GM23338 (cell line): ENCODE measurements around the gene BAHCC1. TPM values are rescaled to one million over a fixed set of nuclear protein-coding genes. Genes with fewer than 3 reads are reported as not detected.

ENCODE experiments used
- ATAC-seq: fragments of 200-7000 bp; cut with Tn5 transposase; 3 replicates; pipeline ENCODE4 v1.9.1; 2020
- DNase-seq: peaks from one replicate; pipeline ENCODE4 v3.0.0-alpha.2; 2015; ENCODE audit warnings: low spot score
- H2AFZ ChIP-seq: fragments of 200-600 bp; sonication (generic); 2 replicates; pipeline ENCODE4 v1.8.0; 2016; ENCODE audit warnings: antibody characterized with exemption, mild to moderate bottlenecking, moderate library complexity
- H3F3A ChIP-seq: fragments of 200-600 bp; sonication (generic); replicated peaks from 2 replicates; pipeline ENCODE4 v1.8.0; 2017; ENCODE audit warnings: antibody characterized with exemption, mixed run types, low read depth
- H3K27ac ChIP-seq: fragments of 200-600 bp; sonication (generic); 2 replicates; pipeline ENCODE4 v1.6.1; 2016; ENCODE audit warnings: low read depth
- H3K27me3 ChIP-seq: fragments of 200-600 bp; sonication (generic); 2 replicates; pipeline ENCODE4 v1.8.0; 2016; ENCODE audit warnings: mild to moderate bottlenecking, mixed run types, moderate library complexity; ENCODE audit not compliant: insufficient read depth
- H3K36me3 ChIP-seq: fragments of 200-600 bp; sonication (generic); 2 replicates; pipeline ENCODE4 v1.8.0; 2016; ENCODE audit warnings: mild to moderate bottlenecking; ENCODE audit not compliant: insufficient read depth
- H3K4me1 ChIP-seq: fragments of 200-600 bp; sonication (generic); 2 replicates; pipeline ENCODE4 v1.8.0; 2016; ENCODE audit warnings: mild to moderate bottlenecking, moderate library complexity; ENCODE audit not compliant: insufficient read depth
- H3K4me2 ChIP-seq: fragments of 200-600 bp; sonication (generic); 2 replicates; pipeline ENCODE4 v1.7.1; 2017; ENCODE audit warnings: mixed run types
- H3K4me3 ChIP-seq: fragments of 200-600 bp; sonication (generic); 2 replicates; pipeline ENCODE4 v1.6.1; 2016; ENCODE audit warnings: mixed run types
- H3K79me2 ChIP-seq: fragments of 200-600 bp; sonication (generic); replicated peaks from 2 replicates; pipeline ENCODE4 v1.8.0; 2017; ENCODE audit warnings: mild to moderate bottlenecking; ENCODE audit not compliant: insufficient read depth
- H3K9me2 ChIP-seq: fragments of 200-600 bp; sonication (generic); 2 replicates; pipeline ENCODE4 v1.8.0; 2017; ENCODE audit not compliant: insufficient read depth
- H4K20me1 ChIP-seq: fragments of 200-600 bp; sonication (generic); replicated peaks from 2 replicates; pipeline ENCODE4 v1.8.0; 2017; ENCODE audit warnings: mild to moderate bottlenecking; ENCODE audit not compliant: insufficient read depth
- H3K27ac Mint-ChIP-seq: 2 replicates; pipeline ENCODE4 v1.8.0; 2020; ENCODE audit warnings: inconsistent platforms, mild to moderate bottlenecking, moderate library complexity, mixed read lengths
- H3K27me3 Mint-ChIP-seq: 3 replicates; pipeline ENCODE4 v1.8.0; 2022; ENCODE audit warnings: low read depth, mild to moderate bottlenecking, moderate library complexity, mixed read lengths, inconsistent platforms; ENCODE audit not compliant: insufficient read depth, poor library complexity
- H3K36me3 Mint-ChIP-seq: 3 replicates; pipeline ENCODE4 v1.8.0; 2021; ENCODE audit warnings: low read depth, mild to moderate bottlenecking, inconsistent platforms, moderate library complexity, mixed read lengths
- H3K4me1 Mint-ChIP-seq: 3 replicates; pipeline ENCODE4 v1.8.0; 2020; ENCODE audit warnings: mild to moderate bottlenecking, inconsistent platforms, mixed read lengths
- H3K4me3 Mint-ChIP-seq: 3 replicates; pipeline ENCODE4 v1.8.0; 2021; ENCODE audit warnings: moderate library complexity, mild to moderate bottlenecking, inconsistent platforms, mixed read lengths
- H3K9me3 Mint-ChIP-seq: 3 replicates; pipeline ENCODE4 v1.8.0; 2020; ENCODE audit warnings: moderate library complexity, mild to moderate bottlenecking, inconsistent platforms, mixed read lengths
- CREB1 ChIP-seq: fragments of 250-450 bp; sonication (Bioruptor Pico); IDR thresholded peaks from 2 replicates; pipeline ENCODE4 v1.5.0; 2020; ENCODE audit warnings: low read depth, mild to moderate bottlenecking, moderate library complexity
- EZH2 ChIP-seq: fragments of 200-600 bp; sonication (generic); IDR thresholded peaks from one replicate; pipeline ENCODE4 v1.8.0; 2017; ENCODE audit warnings: antibody characterized with exemption, mild to moderate bottlenecking, low read depth; ENCODE audit not compliant: unreplicated experiment
- EZH2phosphoT487 ChIP-seq: fragments of 200-600 bp; sonication (generic); IDR thresholded peaks from one replicate; pipeline ENCODE4 v1.8.1; 2018; ENCODE audit warnings: antibody characterized with exemption; ENCODE audit not compliant: unreplicated experiment
- JUNB ChIP-seq: IDR thresholded peaks from one replicate; pipeline ENCODE4 v1.6.1; 2016; ENCODE audit warnings: antibody characterized with exemption; ENCODE audit not compliant: unreplicated experiment
- NANOG ChIP-seq: IDR thresholded peaks from 2 replicates; pipeline ENCODE4 v1.6.1; 2016; ENCODE audit warnings: antibody characterized with exemption, borderline replicate concordance
- POLR2AphosphoS5 ChIP-seq: IDR thresholded peaks from 2 replicates; pipeline ENCODE4 v1.6.1; 2016; ENCODE audit warnings: antibody characterized with exemption, low read depth
- STAT1 ChIP-seq: IDR thresholded peaks from one replicate; pipeline ENCODE4 v1.6.1; 2016; ENCODE audit warnings: antibody characterized with exemption; ENCODE audit not compliant: unreplicated experiment
- ZNF114 ChIP-seq: fragments of 250-450 bp; sonication (Bioruptor Pico); IDR thresholded peaks from 2 replicates; pipeline ENCODE4 v1.5.0; 2020; ENCODE audit warnings: mild to moderate bottlenecking, moderate library complexity
- ZNF331 ChIP-seq: fragments of 250-450 bp; sonication (Bioruptor Pico); IDR thresholded peaks from 2 replicates; pipeline ENCODE4 v1.5.0; 2020; ENCODE audit warnings: low read depth, mild to moderate bottlenecking, moderate library complexity
- polyA plus RNA-seq: library from polyadenylated mRNA; unstranded; fragments of >200 nt; fragmentation: Nextera tagmentation; extraction: Ambion mirVana; gene quantifications from 2 replicates; pipeline ENCODE4 v1.2.1, GENCODE V29; 2016
- total RNA-seq: library from RNA; depleted of rRNA; stranded (reverse); fragments of >200 nt; shearing (Covaris generic); gene quantifications from 2 replicates; pipeline ENCODE4 v1.2.3, GENCODE V29; 2014
- TF ChIP-seq, protein P1 (sequence below): IDR thresholded peaks from 2 replicates; pipeline ENCODE4 v1.6.1; 2016; ENCODE audit warnings: antibody characterized with exemption
- TF ChIP-seq, protein P2 (sequence below): fragments of 250-450 bp; sonication (Bioruptor Pico); IDR thresholded peaks from 2 replicates; pipeline ENCODE4 v1.5.0; 2020; ENCODE audit warnings: mild to moderate bottlenecking, moderate library complexity
- TF ChIP-seq, protein P3 (sequence below): IDR thresholded peaks from one replicate; pipeline ENCODE4 v1.6.1; 2018; ENCODE audit warnings: antibody characterized with exemption; ENCODE audit not compliant: unreplicated experiment
- TF ChIP-seq, protein P4 (sequence below), 2 experiments: fragments of 200-600 bp in 1 of 2; sonication (generic) in 1 of 2; conservative IDR thresholded peaks; 2 replicates each; pipeline versions ENCODE4 v1.5.1 to v1.6.1; 2016 to 2017; ENCODE audit warnings: antibody characterized with exemption in 2 of 2, low read depth in 2 of 2, mild to moderate bottlenecking in 2 of 2, moderate library complexity in 1 of 2

BAHCC1 gene
- total and polyA plus RNA-seq, 2 experiments from 2014 or later: 0.24 to 1.1 TPM

DNA sequence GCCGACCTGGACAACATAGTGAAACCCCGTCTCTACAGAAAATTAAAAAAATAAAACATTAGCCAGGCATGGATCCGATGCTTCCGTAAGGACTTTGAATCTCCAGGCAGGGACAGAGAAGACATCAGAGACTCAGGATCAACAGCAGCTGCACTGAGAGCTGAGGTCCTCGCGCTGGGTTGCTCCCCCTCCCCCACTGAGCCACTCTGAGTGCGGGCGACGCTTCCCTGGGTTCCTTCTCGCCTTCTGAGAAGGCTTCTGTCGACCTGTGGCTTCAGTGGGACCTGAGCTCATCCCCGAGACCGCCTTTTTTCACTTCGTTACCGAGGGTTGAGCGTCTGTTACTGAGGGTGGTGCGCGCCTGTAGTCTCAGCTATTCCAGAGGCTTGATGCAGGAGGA, 96.9 kb downstream of the BAHCC1 start:
- Histone ChIP-seq H3K27ac (no peak overlapping the region), H4K20me1 (no peaks in the 10 kb centered on the region), H3F3A (peaks cover 4% of the 10 kb centered on the region), H3K36me3 (no peaks in the 10 kb centered on the region), H3K4me1 (peaks cover 32% of the 10 kb centered on the region), H3K27me3 (peaks cover 5% of the 10 kb centered on the region), H3K4me2 (peak overlapping the region; percentile 53; the same call in 1 of the 2 replicates), H3K4me3 (peak overlapping the region; percentile 32; the same call in 1 of the 2 replicates), H3K9me2 (no peaks in the 10 kb centered on the region), H2AFZ (peak overlapping the region; percentile 66; the same call in 1 of the 2 replicates), H3K79me2 (no peaks in the 10 kb centered on the region)
- Mint-ChIP-seq H3K27ac (no peak overlapping the region), H3K9me3 (no peaks in the 10 kb centered on the region), H3K36me3 (no peaks in the 10 kb centered on the region), H3K4me3 (no peak overlapping the region; the same call in 2 of the 3 replicates), H3K27me3 (peaks cover 34% of the 10 kb centered on the region), H3K4me1 (peaks cover 29% of the 10 kb centered on the region)
- no peak for DNase-seq
- no peak for ATAC-seq
- no peak for TF ChIP-seq EZH2
- TF ChIP-seq, protein P1, sequence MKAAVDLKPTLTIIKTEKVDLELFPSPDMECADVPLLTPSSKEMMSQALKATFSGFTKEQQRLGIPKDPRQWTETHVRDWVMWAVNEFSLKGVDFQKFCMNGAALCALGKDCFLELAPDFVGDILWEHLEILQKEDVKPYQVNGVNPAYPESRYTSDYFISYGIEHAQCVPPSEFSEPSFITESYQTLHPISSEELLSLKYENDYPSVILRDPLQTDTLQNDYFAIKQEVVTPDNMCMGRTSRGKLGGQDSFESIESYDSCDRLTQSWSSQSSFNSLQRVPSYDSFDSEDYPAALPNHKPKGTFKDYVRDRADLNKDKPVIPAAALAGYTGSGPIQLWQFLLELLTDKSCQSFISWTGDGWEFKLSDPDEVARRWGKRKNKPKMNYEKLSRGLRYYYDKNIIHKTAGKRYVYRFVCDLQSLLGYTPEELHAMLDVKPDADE: no peak
- TF ChIP-seq EZH2phosphoT487: no peak
- no peak for TF ChIP-seq STAT1
- TF ChIP-seq ZNF114 (CRISPR knock-in tag): no peak
- TF ChIP-seq ZNF331 (CRISPR knock-in tag): no peak
- no peak for TF ChIP-seq CREB1
- no peak for TF ChIP-seq JUNB
- no peak for TF ChIP-seq POLR2AphosphoS5
- TF ChIP-seq, protein P2, sequence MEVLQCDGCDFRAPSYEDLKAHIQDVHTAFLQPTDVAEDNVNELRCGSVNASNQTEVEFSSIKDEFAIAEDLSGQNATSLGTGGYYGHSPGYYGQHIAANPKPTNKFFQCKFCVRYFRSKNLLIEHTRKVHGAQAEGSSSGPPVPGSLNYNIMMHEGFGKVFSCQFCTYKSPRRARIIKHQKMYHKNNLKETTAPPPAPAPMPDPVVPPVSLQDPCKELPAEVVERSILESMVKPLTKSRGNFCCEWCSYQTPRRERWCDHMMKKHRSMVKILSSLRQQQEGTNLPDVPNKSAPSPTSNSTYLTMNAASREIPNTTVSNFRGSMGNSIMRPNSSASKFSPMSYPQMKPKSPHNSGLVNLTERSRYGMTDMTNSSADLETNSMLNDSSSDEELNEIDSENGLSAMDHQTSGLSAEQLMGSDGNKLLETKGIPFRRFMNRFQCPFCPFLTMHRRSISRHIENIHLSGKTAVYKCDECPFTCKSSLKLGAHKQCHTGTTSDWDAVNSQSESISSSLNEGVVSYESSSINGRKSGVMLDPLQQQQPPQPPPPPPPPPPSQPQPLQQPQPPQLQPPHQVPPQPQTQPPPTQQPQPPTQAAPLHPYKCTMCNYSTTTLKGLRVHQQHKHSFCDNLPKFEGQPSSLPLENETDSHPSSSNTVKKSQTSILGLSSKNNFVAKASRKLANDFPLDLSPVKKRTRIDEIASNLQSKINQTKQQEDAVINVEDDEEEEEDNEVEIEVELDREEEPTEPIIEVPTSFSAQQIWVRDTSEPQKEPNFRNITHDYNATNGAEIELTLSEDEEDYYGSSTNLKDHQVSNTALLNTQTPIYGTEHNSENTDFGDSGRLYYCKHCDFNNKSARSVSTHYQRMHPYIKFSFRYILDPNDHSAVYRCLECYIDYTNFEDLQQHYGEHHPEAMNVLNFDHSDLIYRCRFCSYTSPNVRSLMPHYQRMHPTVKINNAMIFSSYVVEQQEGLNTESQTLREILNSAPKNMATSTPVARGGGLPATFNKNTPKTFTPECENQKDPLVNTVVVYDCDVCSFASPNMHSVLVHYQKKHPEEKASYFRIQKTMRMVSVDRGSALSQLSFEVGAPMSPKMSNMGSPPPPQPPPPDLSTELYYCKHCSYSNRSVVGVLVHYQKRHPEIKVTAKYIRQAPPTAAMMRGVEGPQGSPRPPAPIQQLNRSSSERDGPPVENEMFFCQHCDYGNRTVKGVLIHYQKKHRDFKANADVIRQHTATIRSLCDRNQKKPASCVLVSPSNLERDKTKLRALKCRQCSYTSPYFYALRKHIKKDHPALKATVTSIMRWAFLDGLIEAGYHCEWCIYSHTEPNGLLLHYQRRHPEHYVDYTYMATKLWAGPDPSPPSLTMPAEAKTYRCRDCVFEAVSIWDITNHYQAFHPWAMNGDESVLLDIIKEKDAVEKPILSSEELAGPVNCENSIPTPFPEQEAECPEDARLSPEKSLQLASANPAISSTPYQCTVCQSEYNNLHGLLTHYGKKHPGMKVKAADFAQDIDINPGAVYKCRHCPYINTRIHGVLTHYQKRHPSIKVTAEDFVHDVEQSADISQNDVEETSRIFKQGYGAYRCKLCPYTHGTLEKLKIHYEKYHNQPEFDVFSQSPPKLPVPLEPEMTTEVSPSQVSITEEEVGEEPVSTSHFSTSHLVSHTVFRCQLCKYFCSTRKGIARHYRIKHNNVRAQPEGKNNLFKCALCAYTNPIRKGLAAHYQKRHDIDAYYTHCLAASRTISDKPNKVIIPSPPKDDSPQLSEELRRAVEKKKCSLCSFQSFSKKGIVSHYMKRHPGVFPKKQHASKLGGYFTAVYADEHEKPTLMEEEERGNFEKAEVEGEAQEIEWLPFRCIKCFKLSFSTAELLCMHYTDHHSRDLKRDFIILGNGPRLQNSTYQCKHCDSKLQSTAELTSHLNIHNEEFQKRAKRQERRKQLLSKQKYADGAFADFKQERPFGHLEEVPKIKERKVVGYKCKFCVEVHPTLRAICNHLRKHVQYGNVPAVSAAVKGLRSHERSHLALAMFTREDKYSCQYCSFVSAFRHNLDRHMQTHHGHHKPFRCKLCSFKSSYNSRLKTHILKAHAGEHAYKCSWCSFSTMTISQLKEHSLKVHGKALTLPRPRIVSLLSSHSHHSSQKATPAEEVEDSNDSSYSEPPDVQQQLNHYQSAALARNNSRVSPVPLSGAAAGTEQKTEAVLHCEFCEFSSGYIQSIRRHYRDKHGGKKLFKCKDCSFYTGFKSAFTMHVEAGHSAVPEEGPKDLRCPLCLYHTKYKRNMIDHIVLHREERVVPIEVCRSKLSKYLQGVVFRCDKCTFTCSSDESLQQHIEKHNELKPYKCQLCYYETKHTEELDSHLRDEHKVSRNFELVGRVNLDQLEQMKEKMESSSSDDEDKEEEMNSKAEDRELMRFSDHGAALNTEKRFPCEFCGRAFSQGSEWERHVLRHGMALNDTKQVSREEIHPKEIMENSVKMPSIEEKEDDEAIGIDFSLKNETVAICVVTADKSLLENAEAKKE: no peak
- TF ChIP-seq, protein P3, sequence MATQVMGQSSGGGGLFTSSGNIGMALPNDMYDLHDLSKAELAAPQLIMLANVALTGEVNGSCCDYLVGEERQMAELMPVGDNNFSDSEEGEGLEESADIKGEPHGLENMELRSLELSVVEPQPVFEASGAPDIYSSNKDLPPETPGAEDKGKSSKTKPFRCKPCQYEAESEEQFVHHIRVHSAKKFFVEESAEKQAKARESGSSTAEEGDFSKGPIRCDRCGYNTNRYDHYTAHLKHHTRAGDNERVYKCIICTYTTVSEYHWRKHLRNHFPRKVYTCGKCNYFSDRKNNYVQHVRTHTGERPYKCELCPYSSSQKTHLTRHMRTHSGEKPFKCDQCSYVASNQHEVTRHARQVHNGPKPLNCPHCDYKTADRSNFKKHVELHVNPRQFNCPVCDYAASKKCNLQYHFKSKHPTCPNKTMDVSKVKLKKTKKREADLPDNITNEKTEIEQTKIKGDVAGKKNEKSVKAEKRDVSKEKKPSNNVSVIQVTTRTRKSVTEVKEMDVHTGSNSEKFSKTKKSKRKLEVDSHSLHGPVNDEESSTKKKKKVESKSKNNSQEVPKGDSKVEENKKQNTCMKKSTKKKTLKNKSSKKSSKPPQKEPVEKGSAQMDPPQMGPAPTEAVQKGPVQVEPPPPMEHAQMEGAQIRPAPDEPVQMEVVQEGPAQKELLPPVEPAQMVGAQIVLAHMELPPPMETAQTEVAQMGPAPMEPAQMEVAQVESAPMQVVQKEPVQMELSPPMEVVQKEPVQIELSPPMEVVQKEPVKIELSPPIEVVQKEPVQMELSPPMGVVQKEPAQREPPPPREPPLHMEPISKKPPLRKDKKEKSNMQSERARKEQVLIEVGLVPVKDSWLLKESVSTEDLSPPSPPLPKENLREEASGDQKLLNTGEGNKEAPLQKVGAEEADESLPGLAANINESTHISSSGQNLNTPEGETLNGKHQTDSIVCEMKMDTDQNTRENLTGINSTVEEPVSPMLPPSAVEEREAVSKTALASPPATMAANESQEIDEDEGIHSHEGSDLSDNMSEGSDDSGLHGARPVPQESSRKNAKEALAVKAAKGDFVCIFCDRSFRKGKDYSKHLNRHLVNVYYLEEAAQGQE: no peak
- TF ChIP-seq, protein P4, sequence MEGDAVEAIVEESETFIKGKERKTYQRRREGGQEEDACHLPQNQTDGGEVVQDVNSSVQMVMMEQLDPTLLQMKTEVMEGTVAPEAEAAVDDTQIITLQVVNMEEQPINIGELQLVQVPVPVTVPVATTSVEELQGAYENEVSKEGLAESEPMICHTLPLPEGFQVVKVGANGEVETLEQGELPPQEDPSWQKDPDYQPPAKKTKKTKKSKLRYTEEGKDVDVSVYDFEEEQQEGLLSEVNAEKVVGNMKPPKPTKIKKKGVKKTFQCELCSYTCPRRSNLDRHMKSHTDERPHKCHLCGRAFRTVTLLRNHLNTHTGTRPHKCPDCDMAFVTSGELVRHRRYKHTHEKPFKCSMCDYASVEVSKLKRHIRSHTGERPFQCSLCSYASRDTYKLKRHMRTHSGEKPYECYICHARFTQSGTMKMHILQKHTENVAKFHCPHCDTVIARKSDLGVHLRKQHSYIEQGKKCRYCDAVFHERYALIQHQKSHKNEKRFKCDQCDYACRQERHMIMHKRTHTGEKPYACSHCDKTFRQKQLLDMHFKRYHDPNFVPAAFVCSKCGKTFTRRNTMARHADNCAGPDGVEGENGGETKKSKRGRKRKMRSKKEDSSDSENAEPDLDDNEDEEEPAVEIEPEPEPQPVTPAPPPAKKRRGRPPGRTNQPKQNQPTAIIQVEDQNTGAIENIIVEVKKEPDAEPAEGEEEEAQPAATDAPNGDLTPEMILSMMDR (conservative IDR thresholded peaks at IDR 0.05; ENCODE audit: low read depth in 2 of 2): no peak
- no peak for TF ChIP-seq NANOG
